ENCODE results near the gene AGBL1.
"Not testable (repeated sequence)": the region's sequence is repeated elsewhere in the genome, so short reads cannot be mapped to it uniquely, and the experiment has no call there.

AGBL1 gene

GRCh38 chr15:86876387-86876944, 796.8 kb downstream of the AGBL1 start:
- H3K4ac ChIP-seq (ENCODE audit: low read length): no peak overlapping the region
- H2BK5ac ChIP-seq (ENCODE audit: low read length): no peak overlapping the region
- H2BK15ac ChIP-seq (ENCODE audit: low read length): no peak overlapping the region
- H3K36me3 ChIP-seq (replicated peaks in 1 of 2; ENCODE audit: control insufficient read depth in 2 of 2, insufficient read depth in 2 of 2, low read length in 2 of 2): no peaks in the 10 kb centered on the region
- H3K9me3 ChIP-seq (replicated peaks in 1 of 2; ENCODE audit: control insufficient read depth in 2 of 2, insufficient read depth in 1 of 2, low read depth in 1 of 2, low read length in 2 of 2): no peaks in the 10 kb centered on the region
- no peaks in the 10 kb centered on the region for H3K27me3 ChIP-seq (ENCODE audit: control insufficient read depth in 3 of 3, insufficient read depth in 3 of 3, low read depth in 1 of 3, low read length in 3 of 3)
- H3K14ac ChIP-seq (ENCODE audit: low read length): no peak overlapping the region
- H2BK120ac ChIP-seq (ENCODE audit: low read depth, low read length): no peak overlapping the region
- no peak overlapping the region for H3K4me2 ChIP-seq (ENCODE audit: insufficient read depth, low read length, poor library complexity, severe bottlenecking)
- H4K8ac ChIP-seq (ENCODE audit: low read depth, low read length): no peak overlapping the region
- H3K4me3 ChIP-seq (ENCODE audit: low read length in 2 of 2): no peak overlapping the region
- H3K23ac ChIP-seq (ENCODE audit: low read depth, low read length, poor library complexity): no peak overlapping the region
- H2BK12ac ChIP-seq (ENCODE audit: low read length): no peak overlapping the region
- H4K91ac ChIP-seq (ENCODE audit: low read depth, low read length, poor library complexity): no peak overlapping the region
- H2AK5ac ChIP-seq (ENCODE audit: low read depth, low read length): no peak overlapping the region
- H3K27ac ChIP-seq (replicated peaks; ENCODE audit: low read length): no peak overlapping the region
- no CpG with 5 or more reads among the region's 4 CpGs for WGBS, 2 donors (ENCODE audit: extremely low coverage in 2 of 2, insufficient read length in 2 of 2, insufficient replicate concordance in 1 of 2)
- no peak overlapping the region for H3K9ac ChIP-seq (ENCODE audit: low read depth, low read length, poor library complexity)
- H3K79me1 ChIP-seq (ENCODE audit: low read depth, low read length): no peaks in the 10 kb centered on the region
- peaks cover 0 to 9% of the 10 kb centered on the region in 2 donors for H3K4me1 ChIP-seq (ENCODE audit: control insufficient read depth in 2 of 2, insufficient read depth in 1 of 2, low read depth in 1 of 2, low read length in 2 of 2)
- H3K18ac ChIP-seq (ENCODE audit: low read length): no peak overlapping the region
- DNase-seq (ENCODE audit: low spot score): no peak
- no peak overlapping the region for H2AFZ ChIP-seq (ENCODE audit: low read length)

GRCh38 chr15:86877171-86877631, 797.5 kb downstream of the AGBL1 start:
- Histone ChIP-seq H3K36me3 (replicated peaks in 1 of 2; ENCODE audit: control insufficient read depth in 2 of 2, insufficient read depth in 2 of 2, low read length in 2 of 2) (no peaks in the 10 kb centered on the region), H2AK5ac (ENCODE audit: low read depth, low read length) (no peak overlapping the region), H3K27me3 (ENCODE audit: control insufficient read depth in 3 of 3, insufficient read depth in 3 of 3, low read depth in 1 of 3, low read length in 3 of 3) (no peaks in the 10 kb centered on the region), H3K4ac (ENCODE audit: low read length) (no peak overlapping the region), H3K79me1 (ENCODE audit: low read depth, low read length) (no peaks in the 10 kb centered on the region), H3K23ac (ENCODE audit: low read depth, low read length, poor library complexity) (no peak overlapping the region), H3K4me1 (ENCODE audit: control insufficient read depth in 2 of 2, insufficient read depth in 1 of 2, low read depth in 1 of 2, low read length in 2 of 2) (peaks cover 0 to 9% of the 10 kb centered on the region in 2 donors), H3K4me2 (ENCODE audit: insufficient read depth, low read length, poor library complexity, severe bottlenecking) (no peak overlapping the region), H3K9ac (ENCODE audit: low read depth, low read length, poor library complexity) (no peak overlapping the region), H4K8ac (ENCODE audit: low read depth, low read length) (no peak overlapping the region), H2BK5ac (ENCODE audit: low read length) (no peak overlapping the region), H2BK12ac (ENCODE audit: low read length) (no peak overlapping the region), H4K91ac (ENCODE audit: low read depth, low read length, poor library complexity) (no peak overlapping the region), H2AFZ (ENCODE audit: low read length) (no peak overlapping the region), H3K27ac (replicated peaks; ENCODE audit: low read length) (no peak overlapping the region), H2BK15ac (ENCODE audit: low read length) (no peak overlapping the region), H2BK120ac (ENCODE audit: low read depth, low read length) (no peak overlapping the region), H3K18ac (ENCODE audit: low read length) (no peak overlapping the region), H3K14ac (ENCODE audit: low read length) (no peak overlapping the region), H3K9me3 (replicated peaks in 1 of 2; ENCODE audit: control insufficient read depth in 2 of 2, insufficient read depth in 1 of 2, low read depth in 1 of 2, low read length in 2 of 2) (no peaks in the 10 kb centered on the region), H3K4me3 (ENCODE audit: low read length in 2 of 2) (no peak overlapping the region)
- no peak for DNase-seq (ENCODE audit: low spot score)
- no CpG with 5 or more reads among the region's 2 CpGs for WGBS, 2 donors (ENCODE audit: extremely low coverage in 2 of 2, insufficient read length in 2 of 2, insufficient replicate concordance in 1 of 2)

GRCh38 chr15:86878844-86879243, 799.2 kb downstream of the AGBL1 start:
- H3K36me3 ChIP-seq (replicated peaks in 1 of 2; ENCODE audit: control insufficient read depth in 2 of 2, insufficient read depth in 2 of 2, low read length in 2 of 2); H3K27me3 ChIP-seq (ENCODE audit: control insufficient read depth in 3 of 3, insufficient read depth in 3 of 3, low read depth in 1 of 3, low read length in 3 of 3); DNase-seq (ENCODE audit: low spot score); H3K79me1 ChIP-seq (ENCODE audit: low read depth, low read length); H2AK5ac ChIP-seq (ENCODE audit: low read depth, low read length); H3K27ac ChIP-seq (replicated peaks; ENCODE audit: low read length); H2BK12ac ChIP-seq (ENCODE audit: low read length); H4K91ac ChIP-seq (ENCODE audit: low read depth, low read length, poor library complexity); H3K4ac ChIP-seq (ENCODE audit: low read length); H2AFZ ChIP-seq (ENCODE audit: low read length); H3K14ac ChIP-seq (ENCODE audit: low read length); H2BK120ac ChIP-seq (ENCODE audit: low read depth, low read length); H3K4me2 ChIP-seq (ENCODE audit: insufficient read depth, low read length, poor library complexity, severe bottlenecking); H3K9me3 ChIP-seq (replicated peaks in 1 of 2; ENCODE audit: control insufficient read depth in 2 of 2, insufficient read depth in 1 of 2, low read depth in 1 of 2, low read length in 2 of 2); H3K23ac ChIP-seq (ENCODE audit: low read depth, low read length, poor library complexity); H2BK15ac ChIP-seq (ENCODE audit: low read length); H3K4me1 ChIP-seq (ENCODE audit: control insufficient read depth in 2 of 2, insufficient read depth in 1 of 2, low read depth in 1 of 2, low read length in 2 of 2); H2BK5ac ChIP-seq (ENCODE audit: low read length); H3K4me3 ChIP-seq (ENCODE audit: low read length in 2 of 2); H3K9ac ChIP-seq (ENCODE audit: low read depth, low read length, poor library complexity); H4K8ac ChIP-seq (ENCODE audit: low read depth, low read length): not testable (repeated sequence)
- no CpG with 5 or more reads among the region's 3 CpGs for WGBS, 2 donors (ENCODE audit: extremely low coverage in 2 of 2, insufficient read length in 2 of 2, insufficient replicate concordance in 1 of 2)
- peak overlapping the region; percentile 27 for H3K18ac ChIP-seq (ENCODE audit: low read length)

- Histone ChIP-seq H2AK5ac (ENCODE audit: low read depth, low read length) (no peak overlapping the region), H3K4ac (ENCODE audit: low read length) (no peak overlapping the region), H3K23ac (ENCODE audit: low read depth, low read length, poor library complexity) (no peak overlapping the region), H3K4me1 (ENCODE audit: control insufficient read depth in 2 of 2, insufficient read depth in 1 of 2, low read depth in 1 of 2, low read length in 2 of 2) (peaks cover 0 to 9% of the 10 kb centered on the region in 2 donors), H3K4me2 (ENCODE audit: insufficient read depth, low read length, poor library complexity, severe bottlenecking) (no peak overlapping the region), H2BK12ac (ENCODE audit: low read length) (no peak overlapping the region), H3K36me3 (replicated peaks in 1 of 2; ENCODE audit: control insufficient read depth in 2 of 2, insufficient read depth in 2 of 2, low read length in 2 of 2) (no peaks in the 10 kb centered on the region), H3K9me3 (replicated peaks in 1 of 2; ENCODE audit: control insufficient read depth in 2 of 2, insufficient read depth in 1 of 2, low read depth in 1 of 2, low read length in 2 of 2) (no peaks in the 10 kb centered on the region), H2BK120ac (ENCODE audit: low read depth, low read length) (no peak overlapping the region), H2BK15ac (ENCODE audit: low read length) (no peak overlapping the region), H3K27me3 (ENCODE audit: control insufficient read depth in 3 of 3, insufficient read depth in 3 of 3, low read depth in 1 of 3, low read length in 3 of 3) (no peaks in the 10 kb centered on the region), H4K91ac (ENCODE audit: low read depth, low read length, poor library complexity) (no peak overlapping the region), H4K8ac (ENCODE audit: low read depth, low read length) (no peak overlapping the region), H3K4me3 (ENCODE audit: low read length in 2 of 2) (no peak overlapping the region), H3K9ac (ENCODE audit: low read depth, low read length, poor library complexity) (no peak overlapping the region), H3K18ac (ENCODE audit: low read length) (no peak overlapping the region), H2BK5ac (ENCODE audit: low read length) (no peak overlapping the region), H2AFZ (ENCODE audit: low read length) (no peak overlapping the region), H3K79me1 (ENCODE audit: low read depth, low read length) (no peaks in the 10 kb centered on the region), H3K27ac (replicated peaks; ENCODE audit: low read length) (no peak overlapping the region), H3K14ac (ENCODE audit: low read length) (no peak overlapping the region)
- WGBS, 2 donors (ENCODE audit: extremely low coverage in 2 of 2, insufficient read length in 2 of 2, insufficient replicate concordance in 1 of 2): no CpG with 5 or more reads among the region's 10 CpGs
- no peak for DNase-seq (ENCODE audit: low spot score)
Measured at GRCh38 chr15:86879250-86880229, 799.9 kb downstream of the AGBL1 start.
